ENCODE results near the gene SLF1.

- TF ChIP-seq REST (IDR thresholded peaks at IDR 0.05; ENCODE audit: unreplicated experiment) (no peak), CTCF (conservative IDR thresholded peaks at IDR 0.05; ENCODE audit: low read depth in 2 of 2) (no peak), CREB1 (CRISPR knock-in tag; IDR thresholded peaks at IDR 0.05; ENCODE audit: low read depth) (no peak), EZH2phosphoT487 (IDR thresholded peaks at IDR 0.05; ENCODE audit: unreplicated experiment) (no peak), POLR2AphosphoS5 (IDR thresholded peaks at IDR 0.05; ENCODE audit: low read depth) (no peak)
These were observed 113.0 kb downstream of the SLF1 start for GRCh38 chr5:94731471-94731870.

Measured in GM23338 (cell line).